Choroid plexus epithelial cell (primary cell): ENCODE data around the gene ORAI3.

Experiments used
- DNase-seq: peaks from one replicate; pipeline ENCODE4 v3.0.0-alpha.2; 2010; ENCODE audit warnings: low read depth
- H3K4me3 ChIP-seq: 2 replicates; pipeline ENCODE4 v1.5.1; 2011; ENCODE audit warnings: low read depth, mild to moderate bottlenecking, control low read depth, low read length, moderate library complexity
- TF ChIP-seq, protein P1 (sequence below): conservative IDR thresholded peaks from 2 replicates; pipeline ENCODE4 v1.5.1; 2011; ENCODE audit warnings: low read depth, mild to moderate bottlenecking, control low read depth, inconsistent platforms, low read length, moderate library complexity

ORAI3 gene

DNA sequence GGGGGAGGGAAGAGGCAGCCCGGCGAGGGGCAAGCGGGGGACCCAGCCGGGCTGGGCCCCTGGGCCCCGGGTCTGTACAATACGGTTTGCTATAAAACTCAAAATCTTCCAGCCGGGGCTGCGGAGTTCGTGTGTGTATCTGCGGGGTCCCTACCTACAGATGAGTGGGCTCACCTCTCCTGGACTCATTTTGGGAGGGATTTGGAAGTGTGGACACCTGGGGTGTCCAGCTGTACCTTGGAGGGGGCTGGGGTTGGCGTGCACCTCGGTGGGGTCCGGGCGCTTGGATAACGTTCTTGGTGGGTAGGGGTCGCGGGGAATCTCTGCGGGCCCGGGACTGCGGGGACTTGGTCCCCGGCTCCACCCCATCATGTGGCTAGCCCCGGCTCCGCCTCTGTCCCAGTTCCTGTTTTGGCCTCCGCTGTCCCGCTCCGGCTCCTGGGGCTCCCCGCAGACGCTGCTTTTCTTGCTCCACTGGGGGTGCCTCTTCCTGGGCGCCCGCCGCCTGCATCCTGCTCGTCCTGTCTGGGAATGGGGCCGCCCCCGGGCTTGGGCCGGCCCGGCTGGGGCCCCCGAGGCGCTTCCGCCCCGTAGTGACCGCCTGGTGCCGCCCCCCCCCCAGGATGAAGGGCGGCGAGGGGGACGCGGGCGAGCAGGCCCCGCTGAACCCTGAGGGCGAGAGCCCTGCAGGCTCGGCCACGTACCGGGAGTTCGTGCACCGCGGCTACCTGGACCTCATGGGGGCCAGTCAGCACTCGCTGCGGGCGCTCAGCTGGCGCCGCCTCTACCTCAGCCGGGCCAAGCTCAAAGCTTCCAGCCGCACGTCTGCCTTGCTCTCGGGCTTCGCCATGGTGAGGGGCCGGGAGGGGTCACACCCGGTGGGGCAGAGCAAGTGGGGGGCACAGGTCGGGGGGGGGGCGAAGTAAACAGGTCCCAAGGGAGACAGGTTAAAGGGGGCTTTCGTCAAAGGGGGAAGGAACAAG lies at the start of gene ORAI3:
ORAI3 (plus strand) TSS at position 402 of the 983 bp plus-strand sequence; CDS start at position 624, 222 bp downstream.
- peak; percentile 70 for DNase-seq
- peak within 1 kb of the TSS; percentile 77 for H3K4me3 ChIP-seq
- TF ChIP-seq, protein P1, sequence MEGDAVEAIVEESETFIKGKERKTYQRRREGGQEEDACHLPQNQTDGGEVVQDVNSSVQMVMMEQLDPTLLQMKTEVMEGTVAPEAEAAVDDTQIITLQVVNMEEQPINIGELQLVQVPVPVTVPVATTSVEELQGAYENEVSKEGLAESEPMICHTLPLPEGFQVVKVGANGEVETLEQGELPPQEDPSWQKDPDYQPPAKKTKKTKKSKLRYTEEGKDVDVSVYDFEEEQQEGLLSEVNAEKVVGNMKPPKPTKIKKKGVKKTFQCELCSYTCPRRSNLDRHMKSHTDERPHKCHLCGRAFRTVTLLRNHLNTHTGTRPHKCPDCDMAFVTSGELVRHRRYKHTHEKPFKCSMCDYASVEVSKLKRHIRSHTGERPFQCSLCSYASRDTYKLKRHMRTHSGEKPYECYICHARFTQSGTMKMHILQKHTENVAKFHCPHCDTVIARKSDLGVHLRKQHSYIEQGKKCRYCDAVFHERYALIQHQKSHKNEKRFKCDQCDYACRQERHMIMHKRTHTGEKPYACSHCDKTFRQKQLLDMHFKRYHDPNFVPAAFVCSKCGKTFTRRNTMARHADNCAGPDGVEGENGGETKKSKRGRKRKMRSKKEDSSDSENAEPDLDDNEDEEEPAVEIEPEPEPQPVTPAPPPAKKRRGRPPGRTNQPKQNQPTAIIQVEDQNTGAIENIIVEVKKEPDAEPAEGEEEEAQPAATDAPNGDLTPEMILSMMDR, result no peak

DNA sequence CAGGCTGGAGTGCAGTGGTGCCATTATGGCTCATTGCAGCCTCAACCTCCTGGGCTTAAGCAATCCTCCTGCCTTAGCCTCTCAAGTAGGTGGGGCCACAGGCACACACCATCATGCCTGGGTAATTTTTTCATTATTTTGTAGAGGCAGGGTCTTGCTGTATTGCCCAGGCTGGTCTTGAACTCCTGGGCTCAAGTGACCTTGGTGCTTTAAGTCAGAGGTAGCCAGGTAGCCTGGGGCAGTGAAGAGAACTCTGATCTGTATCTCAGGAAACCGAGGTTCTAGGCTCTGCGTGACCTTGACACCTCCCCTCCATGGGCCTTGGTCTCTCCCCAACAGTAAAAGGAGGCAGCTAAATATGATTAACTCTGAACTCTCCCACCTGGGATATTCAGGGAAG lies 49.1 kb upstream of the ORAI3 start:
- TF ChIP-seq, protein P1, result no peak
- DNase-seq, result no peak
- no peak overlapping the region for H3K4me3 ChIP-seq

DNA sequence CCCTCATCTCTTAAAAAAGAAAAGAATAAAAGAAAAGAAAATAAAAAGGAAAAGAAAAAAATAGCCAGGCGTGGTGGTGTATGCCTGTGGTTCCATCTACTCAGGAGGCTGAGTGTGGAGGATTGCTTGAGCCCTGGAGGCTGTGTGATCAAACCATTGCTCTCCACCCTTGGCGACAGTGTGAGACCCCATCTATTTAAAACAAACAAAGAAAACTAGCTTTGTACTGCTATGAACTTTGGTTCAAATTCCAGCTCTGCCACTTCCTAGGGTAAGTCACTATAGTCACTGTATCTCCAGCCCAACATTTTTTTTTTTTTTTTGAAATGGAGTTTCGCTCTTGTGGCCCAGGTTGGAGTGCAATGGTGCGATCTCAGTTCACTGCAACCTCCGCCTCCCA lies 48.3 kb upstream of the ORAI3 start:
- TF ChIP-seq, protein P1, result no peak

DNA sequence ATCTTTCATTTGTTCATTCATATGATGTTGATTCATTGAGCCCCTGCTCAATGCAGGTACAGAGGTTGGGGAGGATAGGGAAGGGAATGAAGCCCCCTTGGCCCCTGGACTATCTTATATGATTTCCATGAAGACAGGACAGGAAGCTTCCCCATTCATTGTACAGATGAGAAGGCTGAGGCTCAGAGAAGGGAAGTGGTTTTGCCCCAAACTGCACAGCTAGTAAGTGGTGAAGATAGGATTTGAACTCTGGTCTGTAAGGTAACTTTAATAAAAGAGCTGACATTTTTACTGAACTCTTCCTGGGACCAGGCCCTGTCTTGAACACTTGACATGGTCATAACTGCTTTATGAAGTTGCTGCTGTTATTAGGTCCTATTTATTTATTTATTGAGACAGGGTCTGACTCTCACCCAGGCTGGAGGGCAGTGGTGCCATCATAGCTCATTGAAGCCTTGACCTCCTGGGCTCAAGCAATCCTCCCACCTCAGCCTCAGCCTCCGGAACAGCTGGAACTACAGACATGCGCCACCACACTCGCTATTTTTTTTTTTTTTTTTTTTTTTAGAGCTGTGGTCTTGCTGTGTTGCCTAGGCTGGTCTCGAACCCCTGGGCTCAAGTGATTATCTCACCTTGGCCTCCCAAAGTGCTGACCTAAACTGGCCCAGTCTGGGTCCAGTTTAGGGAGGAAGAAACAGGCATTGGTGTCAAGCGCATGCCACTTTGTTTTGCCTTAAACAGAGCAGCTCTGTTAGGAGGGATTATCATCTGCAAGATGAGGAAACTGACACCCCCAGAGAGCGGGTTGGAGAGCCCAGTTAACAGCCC lies 47.5 kb upstream of the ORAI3 start:
- TF ChIP-seq, protein P1, result no peak
- H3K4me3 ChIP-seq, result peak overlapping the region; percentile 61
- DNase-seq, result no peak

More for the DNA sequence above, 48.3 kb upstream of the ORAI3 start:
- DNase-seq, result no peak
- H3K4me3 ChIP-seq, result no peak overlapping the region

DNA sequence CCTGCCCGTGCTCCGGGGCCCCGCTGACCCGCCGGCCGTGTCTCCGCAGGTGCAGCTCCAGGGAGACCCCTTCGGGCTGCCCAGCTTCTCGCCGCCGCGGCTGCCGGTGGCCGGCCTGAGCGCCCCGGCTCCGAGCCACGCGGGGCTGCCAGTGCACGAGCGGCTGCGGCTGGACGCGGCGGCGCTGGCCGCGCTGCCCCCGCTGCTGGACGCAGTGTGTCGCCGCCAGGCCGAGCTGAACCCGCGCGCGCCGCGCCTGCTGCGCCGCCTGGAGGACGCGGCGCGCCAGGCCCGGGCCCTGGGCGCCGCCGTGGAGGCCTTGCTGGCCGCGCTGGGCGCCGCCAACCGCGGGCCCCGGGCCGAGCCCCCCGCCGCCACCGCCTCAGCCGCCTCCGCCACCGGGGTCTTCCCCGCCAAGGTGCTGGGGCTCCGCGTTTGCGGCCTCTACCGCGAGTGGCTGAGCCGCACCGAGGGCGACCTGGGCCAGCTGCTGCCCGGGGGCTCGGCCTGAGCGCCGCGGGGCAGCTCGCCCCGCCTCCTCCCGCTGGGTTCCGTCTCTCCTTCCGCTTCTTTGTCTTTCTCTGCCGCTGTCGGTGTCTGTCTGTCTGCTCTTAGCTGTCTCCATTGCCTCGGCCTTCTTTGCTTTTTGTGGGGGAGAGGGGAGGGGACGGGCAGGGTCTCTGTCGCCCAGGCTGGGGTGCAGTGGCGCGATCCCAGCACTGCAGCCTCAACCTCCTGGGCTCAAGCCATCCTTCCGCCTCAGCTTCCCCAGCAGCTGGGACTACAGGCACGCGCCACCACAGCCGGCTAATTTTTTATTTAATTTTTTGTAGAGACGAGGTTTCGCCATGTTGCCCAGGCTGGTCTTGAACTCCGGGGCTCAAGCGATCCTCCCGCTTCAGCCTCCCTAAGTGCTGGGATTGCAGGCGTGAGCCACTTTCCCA lies 46.6 kb upstream of the ORAI3 start:
- TF ChIP-seq, protein P1, result no peak
- H3K4me3 ChIP-seq, result peak overlapping the region; percentile 61
- DNase-seq, result peak; percentile 62

DNA sequence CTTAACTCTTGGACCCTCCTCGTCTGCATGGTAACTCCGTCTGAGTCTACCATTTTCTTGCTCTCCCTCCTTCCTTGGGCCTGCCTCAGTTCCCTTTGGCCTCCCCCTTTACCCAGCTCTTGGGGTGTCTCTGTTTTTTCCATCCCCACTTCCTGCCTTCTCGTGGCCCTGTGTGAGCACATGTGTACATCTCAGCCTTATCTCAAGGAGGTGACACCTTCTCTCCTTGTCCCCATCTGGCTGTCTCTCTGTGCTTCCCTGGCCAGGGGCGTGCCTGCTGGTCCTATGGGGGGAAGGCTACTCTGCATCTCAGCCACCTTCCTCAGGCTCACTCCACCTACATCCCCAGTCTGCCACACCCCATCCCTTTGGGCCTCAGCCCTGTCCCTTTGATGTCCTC lies 45.9 kb upstream of the ORAI3 start:
- TF ChIP-seq, protein P1, result no peak
- no peak overlapping the region for H3K4me3 ChIP-seq

More for the DNA sequence above, 45.9 kb upstream of the ORAI3 start:
- no peak for DNase-seq
